GM19351 (cell line): ENCODE measurements around the gene DICER1.
"Not testable (repeated sequence)": the region's sequence is repeated elsewhere in the genome, so short reads cannot be mapped to it uniquely, and the experiment has no call there.

Experiments used
- ATAC-seq: cut with Tn5 transposase; IDR thresholded peaks from one replicate; pipeline ENCODE4 v1.9.1; 2021; ENCODE audit warnings: mild to moderate bottlenecking, moderate library complexity; ENCODE audit not compliant: unreplicated experiment

DICER1 gene

DNA sequence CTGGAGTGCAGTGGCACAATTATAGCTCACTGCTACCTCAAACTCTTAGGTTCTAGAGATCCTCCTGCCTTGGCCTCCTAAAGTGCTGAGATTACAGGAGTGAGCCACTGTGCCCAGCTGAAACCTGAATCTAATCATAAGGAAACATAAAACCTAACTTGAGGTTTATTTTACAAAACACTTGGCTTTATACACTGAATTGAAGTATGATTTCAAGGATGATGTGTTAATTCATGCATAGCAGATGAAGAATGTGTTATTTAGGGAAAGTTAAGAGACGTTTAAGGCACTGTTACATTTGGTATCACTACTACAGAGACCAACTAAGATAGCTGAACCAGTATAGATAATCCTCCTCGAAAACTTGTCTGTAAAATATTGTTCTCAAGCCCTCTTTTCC is 6.4 kb downstream of the DICER1 start:
- ATAC-seq, result no peak

DNA sequence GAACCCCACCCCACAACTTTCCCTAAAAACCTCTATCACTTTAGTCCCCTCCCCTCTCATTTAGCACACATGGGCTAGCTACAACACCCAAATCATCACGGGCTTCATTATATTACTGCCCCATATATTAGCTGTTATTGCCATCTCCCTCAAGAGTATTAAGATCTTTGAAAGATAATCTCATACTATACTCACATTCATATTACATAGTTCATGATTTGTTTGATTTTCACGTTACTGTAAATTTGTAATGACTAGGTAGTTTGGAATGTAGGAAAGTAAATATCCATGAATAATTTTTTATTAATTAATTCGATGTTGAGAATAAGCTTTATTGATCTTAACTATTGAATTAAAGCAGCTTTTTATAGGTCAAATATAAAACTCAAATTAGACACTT is 7.9 kb downstream of the DICER1 start:
- ATAC-seq, result no peak

DNA sequence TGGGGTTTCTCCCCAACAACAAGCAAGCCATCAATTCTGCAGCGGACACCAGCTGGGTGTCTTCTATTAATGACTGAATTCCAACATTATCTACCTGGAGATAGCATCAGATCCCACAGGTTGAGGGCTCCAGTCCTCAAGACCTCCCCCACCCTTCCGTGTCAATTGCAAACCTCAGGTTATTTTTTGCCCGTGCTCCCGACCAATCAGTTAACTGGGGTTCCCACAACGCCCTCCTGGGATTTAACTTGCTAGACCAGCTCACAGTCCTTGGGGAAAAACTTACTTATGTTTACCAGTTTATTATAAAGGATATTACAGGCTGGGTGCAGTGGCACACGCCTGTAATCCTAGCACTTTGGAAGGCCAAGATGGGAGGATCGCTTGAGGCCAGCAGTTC is 9.7 kb downstream of the DICER1 start:
- no peak for ATAC-seq

DNA sequence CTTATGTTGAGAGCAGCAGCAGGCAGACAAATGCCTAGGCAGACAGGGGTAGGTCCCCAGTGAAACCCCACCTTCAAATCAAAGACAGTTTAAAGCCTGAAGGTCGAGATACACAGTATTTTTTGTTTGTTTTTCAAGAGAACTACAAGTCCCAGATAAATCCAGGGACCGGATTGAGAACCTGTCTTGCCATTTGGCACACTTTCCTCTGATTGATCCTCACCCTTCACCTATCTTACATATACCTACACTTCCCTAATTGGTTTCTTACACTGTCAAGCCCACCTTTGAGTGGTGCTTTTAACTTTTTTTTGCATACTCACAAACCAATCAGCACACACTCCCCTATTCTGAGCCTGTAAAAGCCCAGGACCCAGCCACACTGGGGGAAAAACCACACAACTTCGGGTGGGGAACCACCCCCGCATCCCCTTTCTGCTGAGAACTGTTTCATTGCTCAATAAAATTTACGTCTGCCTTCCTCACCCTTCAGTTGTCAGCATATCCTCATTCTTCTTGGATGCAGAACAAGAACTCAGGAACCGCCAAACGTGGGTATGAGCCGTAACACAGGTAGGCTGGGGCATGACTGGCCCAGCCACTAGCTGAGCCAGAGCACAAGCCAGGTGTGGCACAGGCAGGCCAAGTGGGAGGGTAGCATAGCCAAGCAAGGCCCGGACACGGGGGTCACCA is 11.1 kb downstream of the DICER1 start:
- ATAC-seq, result no peak

DNA sequence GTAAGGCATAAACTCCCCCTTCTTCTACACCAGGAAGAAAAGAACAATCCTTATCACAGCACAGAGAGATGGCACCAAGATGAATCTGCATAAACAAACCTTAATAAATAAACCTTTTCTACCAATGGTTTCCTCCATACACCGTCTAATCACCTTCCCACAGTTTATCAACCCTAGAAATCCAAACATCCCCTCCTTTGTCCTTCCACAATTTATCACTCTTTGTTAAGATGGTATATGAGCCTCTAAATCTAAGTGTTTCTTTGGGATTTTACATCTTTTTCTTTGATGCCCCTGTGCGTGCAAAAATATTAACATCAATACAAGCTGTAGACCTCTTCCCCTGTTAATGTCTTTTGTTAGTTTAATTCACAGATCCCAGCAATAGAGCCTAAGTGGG is 12.5 kb downstream of the DICER1 start:
- ATAC-seq, result no peak

DNA sequence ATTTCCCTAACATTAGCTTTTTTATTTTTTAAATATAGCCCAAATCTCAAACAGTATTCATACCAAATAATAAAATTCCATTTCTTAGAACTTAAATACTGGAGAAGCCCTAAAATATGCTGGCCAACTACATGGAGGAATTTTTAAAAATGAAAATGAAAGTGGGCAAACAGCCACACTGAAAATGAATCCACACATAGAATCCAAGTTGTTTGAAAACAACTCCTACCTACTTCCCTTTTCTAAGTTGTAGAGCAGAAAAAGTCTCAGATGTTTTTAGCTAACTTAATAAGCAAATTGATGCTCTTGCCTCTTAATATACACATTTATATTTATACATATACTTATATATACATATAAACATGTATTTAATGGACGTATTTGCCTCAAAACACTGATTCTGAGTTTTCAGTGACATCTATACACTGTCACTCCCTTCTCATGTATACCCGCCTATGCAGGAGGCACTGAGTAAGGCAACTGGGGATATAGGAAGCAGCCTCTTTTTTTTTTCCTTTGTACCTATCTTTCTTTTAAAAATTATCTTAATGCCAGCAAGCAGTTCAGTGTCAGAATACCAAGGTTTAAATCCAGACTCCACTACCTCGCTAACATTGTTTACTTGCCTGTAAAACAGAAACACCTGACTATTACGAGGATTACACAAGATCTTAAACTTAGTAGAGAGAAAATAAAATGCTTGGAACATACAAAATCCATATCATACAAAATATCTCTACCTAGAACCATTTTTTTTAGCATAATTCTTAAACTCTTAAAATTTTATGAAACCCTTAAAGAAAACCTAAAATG is 13.3 kb downstream of the DICER1 start:
- ATAC-seq, result peak; percentile 45

DNA sequence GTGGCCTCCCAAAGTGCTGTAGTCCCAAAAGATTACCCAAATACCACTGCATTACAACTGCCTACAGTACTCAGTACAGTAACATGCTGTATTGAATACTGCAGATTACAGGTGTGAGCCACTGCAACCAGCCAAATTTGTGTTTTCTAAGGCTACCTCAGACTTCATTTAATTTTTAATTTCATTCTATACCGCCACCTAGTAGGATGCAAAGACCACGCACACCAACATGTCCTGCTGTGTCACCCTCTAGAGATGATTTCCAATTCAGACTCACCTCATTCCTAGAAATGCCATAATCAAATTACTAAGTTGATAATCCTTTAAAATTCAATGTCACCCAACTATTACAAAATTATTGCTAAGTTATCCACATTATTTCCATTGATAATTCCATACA is 15.1 kb downstream of the DICER1 start:
- no peak for ATAC-seq

DNA sequence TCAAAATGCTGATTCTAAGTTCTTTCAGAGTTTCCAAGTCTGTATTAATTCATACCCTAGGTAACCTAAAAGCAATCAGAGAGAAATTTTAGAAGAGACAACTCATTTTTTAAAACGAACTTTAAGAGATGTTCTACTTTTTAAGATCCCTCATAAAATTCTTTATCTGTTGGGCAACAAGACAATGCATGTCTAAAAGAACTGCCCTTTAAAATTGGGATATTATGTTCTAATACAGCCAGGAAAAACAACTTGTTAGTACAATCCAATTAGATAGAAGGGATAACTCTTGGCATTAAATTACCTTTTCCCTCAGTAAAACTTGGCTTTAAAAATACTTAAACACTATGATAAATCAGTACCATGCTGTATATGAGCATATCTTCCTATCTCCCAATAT is 15.6 kb downstream of the DICER1 start:
- ATAC-seq, result no peak

DNA sequence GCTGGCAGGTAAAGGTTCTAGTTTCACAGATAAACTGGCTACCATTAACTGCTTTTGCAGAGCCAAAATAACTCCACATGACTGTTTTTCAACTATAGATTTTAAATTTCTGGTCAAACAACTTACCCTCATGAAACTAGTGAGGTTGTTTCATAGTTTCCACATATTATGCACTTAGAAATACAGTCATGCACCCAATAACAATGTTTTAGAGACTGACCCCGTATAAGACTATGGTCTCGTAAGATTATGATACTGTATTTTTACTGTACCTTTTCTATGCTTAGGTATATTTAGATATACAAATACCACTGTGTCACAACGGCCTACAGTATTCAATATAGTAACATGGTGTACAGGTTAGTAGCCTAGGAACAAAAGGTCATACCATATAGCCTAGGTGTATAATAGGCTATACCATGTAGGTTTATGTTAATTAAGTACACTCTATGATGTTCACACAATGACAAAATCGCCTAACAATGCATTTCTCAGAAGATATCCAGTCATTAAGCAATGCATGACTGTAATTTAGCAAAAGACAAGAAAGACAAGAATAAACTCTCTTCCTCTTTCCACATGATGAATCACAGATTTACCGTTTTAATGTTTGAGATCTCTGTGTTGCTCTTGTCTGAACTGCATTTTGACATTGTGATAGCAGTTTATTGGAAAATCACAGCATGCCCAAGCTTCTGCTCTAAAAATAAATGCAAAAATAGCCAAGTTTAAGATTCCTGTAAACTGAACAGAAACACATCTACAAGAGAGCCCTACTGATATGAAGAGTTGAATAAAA is 17.1 kb downstream of the DICER1 start:
- peak; percentile 58 for ATAC-seq

DNA sequence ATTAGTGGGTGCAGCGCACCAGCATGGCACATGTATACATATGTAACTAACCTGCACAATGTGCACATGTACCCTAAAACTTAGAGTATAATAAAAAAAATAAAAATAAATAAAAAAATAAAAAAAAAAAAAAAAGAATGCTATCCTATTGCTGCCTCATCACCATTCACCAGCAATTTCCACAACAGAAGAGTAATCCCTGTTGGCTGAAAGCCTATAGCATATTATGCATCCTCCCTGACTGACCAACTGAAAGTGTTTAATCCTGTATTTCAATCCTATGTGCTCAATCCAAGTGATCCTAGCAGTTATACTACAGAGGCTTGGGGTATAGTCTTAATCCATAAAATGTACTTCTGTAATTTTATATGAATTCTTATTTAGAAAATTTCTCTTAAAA is 18.5 kb downstream of the DICER1 start:
- no peak for ATAC-seq

DNA sequence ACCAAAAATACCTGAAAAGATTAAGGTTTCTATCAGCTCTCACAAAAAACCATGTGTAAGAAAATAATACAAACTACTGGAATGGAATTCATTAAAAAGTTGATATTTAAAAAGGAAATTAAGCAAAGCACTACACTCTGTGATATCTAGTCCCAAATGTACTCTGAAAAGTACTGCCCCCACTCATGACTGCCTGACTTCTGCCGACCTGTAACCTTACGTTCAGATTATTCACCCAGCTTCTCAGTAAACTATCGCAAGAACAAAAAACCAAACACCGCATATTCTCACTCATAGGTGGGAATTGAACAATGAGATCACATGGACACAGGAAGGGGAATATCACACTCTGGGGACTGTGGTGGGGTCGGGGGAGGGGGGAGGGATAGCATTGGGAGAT is 18.9 kb downstream of the DICER1 start:
- not testable (repeated sequence) for ATAC-seq

DNA sequence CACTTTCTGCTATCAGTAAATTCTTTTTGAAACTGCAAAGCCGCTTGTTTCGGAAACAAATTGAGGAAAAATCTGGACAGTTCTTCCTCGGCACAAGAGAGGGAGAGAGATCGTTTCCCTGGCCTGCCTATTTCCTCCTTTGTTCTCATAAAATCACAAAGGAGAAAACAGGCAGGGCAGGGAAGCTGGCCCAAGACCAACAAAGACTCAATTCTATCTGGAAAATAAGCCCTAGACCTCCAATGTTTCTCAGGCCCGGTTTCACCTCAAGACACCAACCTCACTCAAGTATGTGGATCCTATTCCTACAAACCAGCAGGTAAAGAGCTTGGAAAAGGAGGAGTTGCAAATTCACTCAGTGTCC is 19.5 kb downstream of the DICER1 start:
- no peak for ATAC-seq

DNA sequence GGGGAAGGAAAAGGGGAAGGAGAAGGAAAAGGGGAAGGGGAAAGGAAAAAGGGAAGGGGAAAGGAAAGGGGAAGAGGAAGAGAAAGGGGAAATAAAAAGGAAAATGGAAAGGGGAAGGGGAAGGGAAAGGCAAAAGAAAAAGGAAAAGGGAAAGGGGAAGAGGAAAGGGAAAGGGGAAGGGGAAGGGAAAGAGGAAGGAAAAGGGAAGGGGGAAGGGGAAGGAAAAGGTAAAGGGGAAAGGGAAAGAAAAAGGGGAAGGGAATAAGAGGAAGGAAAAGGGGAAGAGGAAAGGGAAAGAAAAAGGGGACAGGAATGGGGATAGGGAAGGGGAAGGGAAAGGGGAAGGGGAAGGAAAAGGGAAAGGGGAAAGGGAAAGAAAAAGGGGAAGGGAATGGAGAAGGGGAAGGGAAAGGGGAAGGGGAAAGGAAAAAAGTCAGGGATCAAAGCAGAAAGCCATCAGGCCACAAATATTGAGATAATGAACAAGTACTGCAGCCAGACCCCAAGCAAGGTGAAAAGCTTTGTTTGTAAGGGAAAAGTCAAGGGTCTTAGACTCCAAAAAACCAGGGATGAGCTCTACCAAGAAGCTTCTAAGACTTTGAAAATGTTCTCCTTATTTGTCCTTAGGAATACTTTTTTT is 20.0 kb downstream of the DICER1 start:
- no peak for ATAC-seq

DNA sequence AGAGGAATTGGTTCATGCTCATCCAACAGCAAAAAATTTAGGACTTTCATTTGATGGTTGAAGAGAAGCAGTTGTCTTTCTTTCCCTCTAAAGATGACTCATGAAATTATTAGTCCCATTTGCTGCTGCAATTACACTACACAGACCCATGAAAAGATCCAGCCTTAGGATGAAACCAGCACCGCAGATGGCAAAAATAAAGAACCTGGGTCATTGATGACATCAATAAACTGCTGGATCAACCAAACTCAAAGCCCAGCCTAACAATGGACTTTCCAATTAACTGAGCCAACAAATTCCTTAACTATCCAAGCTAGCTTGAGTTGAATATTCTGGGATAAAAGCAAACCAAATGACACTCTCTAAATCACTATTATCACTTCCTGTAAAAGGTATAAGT is 20.7 kb downstream of the DICER1 start:
- no peak for ATAC-seq

DNA sequence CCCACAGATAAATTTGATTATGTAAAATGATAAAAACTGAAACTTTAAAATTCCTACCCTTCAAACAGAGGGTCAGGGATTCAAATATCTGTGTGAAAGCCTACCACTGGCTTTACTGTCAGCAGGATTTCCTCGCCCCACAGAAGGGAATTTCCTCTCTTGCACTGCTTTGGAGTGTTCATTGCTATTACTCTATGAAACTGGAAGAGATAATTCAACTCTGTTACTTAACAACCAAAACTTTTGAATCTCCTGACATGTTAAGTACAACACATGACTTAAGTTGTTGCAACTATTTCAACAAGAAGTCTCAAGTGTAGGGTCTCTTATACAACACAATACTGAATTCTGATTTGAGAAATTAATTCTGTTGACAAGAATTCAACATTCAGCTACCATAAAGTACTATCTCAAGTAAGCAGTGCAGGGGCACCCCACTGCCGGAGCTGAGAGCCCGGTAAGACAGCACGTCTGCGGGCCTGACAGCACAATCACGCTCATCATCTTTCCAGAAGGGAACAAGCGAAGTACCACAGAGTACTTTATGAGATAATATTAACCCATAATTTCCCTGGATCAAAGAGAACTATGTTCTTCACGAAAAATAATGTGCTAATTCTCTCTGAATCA is 22.9 kb downstream of the DICER1 start:
- ATAC-seq, result no peak

DNA sequence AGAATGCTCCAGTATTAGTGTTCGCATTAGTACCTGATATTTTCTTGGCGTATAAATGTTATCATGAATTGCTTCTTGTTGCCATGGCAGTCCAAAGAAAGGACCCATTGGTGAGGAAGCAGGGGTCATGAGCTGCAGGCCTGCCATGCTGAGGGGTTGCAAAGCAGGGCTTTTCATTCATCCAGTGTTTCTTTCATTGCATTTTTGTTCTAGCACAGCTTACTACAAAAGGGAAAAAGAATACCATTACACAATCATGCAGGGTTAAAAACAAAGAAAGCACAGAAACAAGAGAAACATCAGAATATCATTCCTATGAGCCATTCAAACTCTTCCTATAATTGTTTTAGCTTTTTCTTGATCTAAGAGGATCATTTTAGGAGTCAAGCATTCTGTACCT is 24.0 kb downstream of the DICER1 start:
- ATAC-seq, result no peak

DNA sequence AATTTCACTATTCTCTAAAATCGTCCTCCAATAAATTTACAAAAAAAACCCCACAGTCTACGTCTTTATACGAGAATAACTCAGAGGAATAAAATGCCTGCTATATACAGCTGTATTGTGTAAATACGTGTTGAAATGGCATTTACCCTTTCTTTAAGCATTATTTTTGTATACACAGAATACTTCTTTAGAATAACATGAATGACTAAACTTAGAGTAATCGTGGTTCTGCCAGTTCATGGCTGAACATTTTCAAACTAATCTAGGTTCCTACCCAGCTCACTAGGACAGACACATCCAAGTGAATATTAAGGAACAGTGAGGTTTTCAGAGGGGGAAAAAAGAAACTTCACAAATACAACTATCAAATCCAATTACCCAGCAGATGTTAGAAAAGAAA is 24.6 kb downstream of the DICER1 start:
- no peak for ATAC-seq

DNA sequence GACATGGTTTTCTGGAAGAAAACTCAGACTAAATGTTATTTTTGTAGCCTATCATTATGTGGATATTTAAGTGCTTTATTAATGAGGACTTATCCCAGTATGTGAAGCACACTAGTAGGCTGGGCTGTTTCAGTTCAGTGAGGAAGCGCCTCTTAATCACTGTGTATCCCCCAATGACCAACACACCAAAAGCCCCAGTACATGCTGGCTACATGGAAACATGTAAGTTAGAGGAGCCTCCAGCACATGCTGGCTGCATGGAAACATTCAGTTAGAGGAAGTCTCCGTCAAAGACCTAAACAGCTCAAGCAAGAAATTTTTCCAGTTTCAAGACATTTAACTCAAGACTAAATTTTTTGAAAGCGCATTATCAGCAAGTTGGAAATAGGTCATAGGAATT is 26.8 kb downstream of the DICER1 start:
- ATAC-seq, result no peak

DNA sequence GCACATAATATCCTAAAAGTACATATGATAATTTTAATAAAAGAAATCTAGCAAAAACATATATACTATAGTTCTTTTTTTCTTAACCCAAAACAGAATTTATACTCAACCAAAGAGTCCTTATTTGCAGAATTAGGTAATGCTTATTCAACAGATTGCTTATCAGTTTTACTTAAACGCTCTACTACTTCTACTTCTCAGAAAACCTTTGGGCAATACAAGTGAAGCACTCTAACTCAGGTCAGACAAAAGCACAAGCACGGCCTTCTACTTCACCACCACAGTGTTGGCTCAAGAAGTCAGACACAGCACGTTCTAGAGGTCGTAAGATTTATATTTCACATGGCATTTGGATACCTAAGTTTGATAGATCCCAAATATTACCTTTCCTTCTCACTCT is 29.2 kb downstream of the DICER1 start:
- ATAC-seq, result no peak

DNA sequence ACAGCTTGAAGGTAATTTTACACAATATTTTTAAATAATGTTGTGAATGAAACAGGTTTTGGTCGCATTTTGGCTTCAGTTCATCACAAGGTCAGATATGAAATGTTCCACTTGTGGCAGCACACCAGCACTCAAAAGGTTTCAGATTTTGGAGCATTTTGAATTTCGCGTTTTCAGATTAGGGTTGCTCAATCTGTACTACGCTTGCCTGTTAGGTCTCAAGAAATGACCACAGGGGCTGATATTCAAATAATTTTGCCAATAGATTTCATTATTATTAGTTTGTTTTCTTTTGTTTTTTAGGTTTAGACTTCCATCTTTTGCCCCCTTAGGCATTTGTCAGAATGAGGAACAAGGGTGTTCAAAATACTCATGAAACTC is 29.8 kb downstream of the DICER1 start:
- no peak for ATAC-seq
